DOHH2 (cell line): Measurements from ENCODE around the gene SLC6A12.

Experiments
- H3F3A ChIP-seq: fragments of 200-600 bp; sonication (generic), shearing (Covaris generic); 2 replicates; pipeline ENCODE4 v1.6.0; 2016; ENCODE audit warnings: antibody characterized with exemption, mild to moderate bottlenecking; ENCODE audit not compliant: control insufficient read depth, insufficient read depth
- H3K27ac ChIP-seq: fragments of 200-600 bp; sonication (generic); 2 replicates; pipeline ENCODE4 v1.5.1; 2014; ENCODE audit warnings: low read depth, mild to moderate bottlenecking, low read length, moderate library complexity
- H3K27me3 ChIP-seq: fragments of 200-600 bp; sonication (generic); 2 replicates; pipeline ENCODE4 v1.6.1; 2014; ENCODE audit warnings: mild to moderate bottlenecking, low read length, mixed read lengths; ENCODE audit not compliant: control insufficient read depth
- H3K36me3 ChIP-seq: fragments of 200-600 bp; sonication (generic); 2 replicates; pipeline ENCODE4 v1.6.1; 2014; ENCODE audit warnings: mild to moderate bottlenecking, low read length, moderate library complexity, mixed read lengths; ENCODE audit not compliant: control insufficient read depth
- H3K4me1 ChIP-seq: fragments of 200-600 bp; sonication (generic); 2 replicates; pipeline ENCODE4 v1.6.1; 2014; ENCODE audit warnings: mild to moderate bottlenecking, low read length, mixed read lengths; ENCODE audit not compliant: control insufficient read depth
- H3K4me2 ChIP-seq: fragments of 200-600 bp; sonication (generic); 2 replicates; pipeline ENCODE4 v1.6.0; 2014; ENCODE audit warnings: mild to moderate bottlenecking, low read length, moderate library complexity
- H3K4me3 ChIP-seq: fragments of 200-600 bp; sonication (generic); 2 replicates; pipeline ENCODE4 v1.5.1; 2014; ENCODE audit warnings: mild to moderate bottlenecking, low read length, mixed read lengths
- H3K79me2 ChIP-seq: fragments of 200-600 bp; sonication (generic); 2 replicates; pipeline ENCODE4 v1.6.1; 2014; ENCODE audit warnings: mild to moderate bottlenecking, low read length, mixed read lengths; ENCODE audit not compliant: control insufficient read depth
- H3K9me2 ChIP-seq: fragments of 200-600 bp; sonication (generic); replicated peaks from 2 replicates; pipeline ENCODE4 v1.6.1; 2014; ENCODE audit warnings: mild to moderate bottlenecking, low read length, mixed read lengths; ENCODE audit not compliant: control insufficient read depth
- H3K9me3 ChIP-seq: fragments of 200-600 bp; sonication (generic); 2 replicates; pipeline ENCODE4 v1.6.1; 2014; ENCODE audit warnings: antibody characterized with exemption, low read length, mixed read lengths; ENCODE audit not compliant: control insufficient read depth, insufficient read depth
- H4K20me1 ChIP-seq: fragments of 200-600 bp; sonication (generic); 2 replicates; pipeline ENCODE4 v1.6.0; 2014; ENCODE audit warnings: low read depth, mild to moderate bottlenecking, antibody characterized with exemption, low read length, moderate library complexity; ENCODE audit not compliant: control insufficient read depth, insufficient read depth
- CTCF ChIP-seq: fragments of 200-600 bp; sonication (generic); IDR thresholded peaks from one replicate; pipeline ENCODE4 v1.5.1; 2014; ENCODE audit warnings: antibody characterized with exemption, mild to moderate bottlenecking, low read depth, low read length; ENCODE audit not compliant: poor library complexity, severe bottlenecking
- EZH2phosphoT487 ChIP-seq: fragments of 200-600 bp; sonication (generic); IDR thresholded peaks from 2 replicates; pipeline ENCODE4 v1.6.1; 2017; ENCODE audit warnings: borderline replicate concordance, mild to moderate bottlenecking, antibody characterized with exemption, low read length, moderate library complexity, mixed read lengths

Gene SLC6A12

GRCh38 chr12:193261-193660 is 20.7 kb downstream of the SLC6A12 start:
- no peaks in the 10 kb centered on the region for H3K4me1 ChIP-seq
- no peak for TF ChIP-seq CTCF
- TF ChIP-seq EZH2phosphoT487 = no peak
- no peak overlapping the region for H3K27ac ChIP-seq
- H3K9me2 ChIP-seq = no peaks in the 10 kb centered on the region
- no peaks in the 10 kb centered on the region for H4K20me1 ChIP-seq
- no peaks in the 10 kb centered on the region; the same call in 1 of the 2 replicates for H3K9me3 ChIP-seq
- no peak overlapping the region for H3K4me3 ChIP-seq
- H3K27me3 ChIP-seq = no peaks in the 10 kb centered on the region
- H3K36me3 ChIP-seq = no peaks in the 10 kb centered on the region
- H3F3A ChIP-seq = no peaks in the 10 kb centered on the region
- no peak overlapping the region for H3K4me2 ChIP-seq
- H3K79me2 ChIP-seq = no peaks in the 10 kb centered on the region

- no peaks in the 10 kb centered on the region for H3K36me3 ChIP-seq
- no peak overlapping the region for H3K4me2 ChIP-seq
- H3K9me3 ChIP-seq = no peaks in the 10 kb centered on the region; the same call in 1 of the 2 replicates
These were observed 22.4 kb downstream of the SLC6A12 start for GRCh38 chr12:191541-191940.

GRCh38 chr12:190881-191280 is 23.1 kb downstream of the SLC6A12 start:
- Histone ChIP-seq H3K27me3 (no peaks in the 10 kb centered on the region), H3K4me2 (no peak overlapping the region), H3K4me1 (no peaks in the 10 kb centered on the region), H3K36me3 (no peaks in the 10 kb centered on the region), H3K4me3 (no peak overlapping the region), H3K79me2 (no peaks in the 10 kb centered on the region), H3F3A (no peaks in the 10 kb centered on the region), H3K9me2 (no peaks in the 10 kb centered on the region), H3K9me3 (no peaks in the 10 kb centered on the region; the same call in 1 of the 2 replicates), H3K27ac (no peak overlapping the region), H4K20me1 (no peaks in the 10 kb centered on the region)
- TF ChIP-seq EZH2phosphoT487 = no peak

More at GRCh38 chr12:191541-191940, 22.4 kb downstream of the SLC6A12 start:
- TF ChIP-seq EZH2phosphoT487 = no peak
- no peak for TF ChIP-seq CTCF
- H3K79me2 ChIP-seq = no peaks in the 10 kb centered on the region
- H3F3A ChIP-seq = no peaks in the 10 kb centered on the region
- H3K27ac ChIP-seq = no peak overlapping the region
- H3K9me2 ChIP-seq = no peaks in the 10 kb centered on the region
- no peaks in the 10 kb centered on the region for H3K27me3 ChIP-seq
- H4K20me1 ChIP-seq = no peaks in the 10 kb centered on the region
- no peak overlapping the region for H3K4me3 ChIP-seq
- no peaks in the 10 kb centered on the region for H3K4me1 ChIP-seq

- no peaks in the 10 kb centered on the region for H3K9me2 ChIP-seq
- no peaks in the 10 kb centered on the region for H3K79me2 ChIP-seq
- H4K20me1 ChIP-seq = no peaks in the 10 kb centered on the region
- no peaks in the 10 kb centered on the region for H3K27me3 ChIP-seq
- H3K4me1 ChIP-seq = no peaks in the 10 kb centered on the region
- TF ChIP-seq EZH2phosphoT487 = no peak
- TF ChIP-seq CTCF = no peak
- H3K36me3 ChIP-seq = no peaks in the 10 kb centered on the region
- H3K9me3 ChIP-seq = no peaks in the 10 kb centered on the region; the same call in 1 of the 2 replicates
- no peaks in the 10 kb centered on the region for H3F3A ChIP-seq
- no peak overlapping the region for H3K4me3 ChIP-seq
- H3K4me2 ChIP-seq = no peak overlapping the region
- no peak overlapping the region for H3K27ac ChIP-seq
These were observed 24.4 kb downstream of the SLC6A12 start for GRCh38 chr12:189622-189962.
